ENCODE measurements around the gene RAB1A. TPM values are rescaled to one million over a fixed set of nuclear protein-coding genes. Genes with fewer than 3 reads are reported as not detected.
"Not testable (repeated sequence)": the region's sequence is repeated elsewhere in the genome, so short reads cannot be mapped to it uniquely, and the experiment has no call there.

RAB1A gene
- total RNA-seq, 4 donors from 2014 or later: 67.7 to 89.4 (median 79.5) TPM

GRCh38 chr2:65134158-65134557, 4.3 kb upstream of the RAB1A start:
- Histone ChIP-seq H3K36me3 (no peaks in the 10 kb centered on the region), H3K27ac (no peak overlapping the region), H3K4me3 (no peak overlapping the region), H3K4me1 (peaks cover 0 to 3% (median 0%) of the 10 kb centered on the region in 3 donors), H3K27me3 (no peaks in the 10 kb centered on the region), H3K9me3 (no peaks in the 10 kb centered on the region)
- WGBS, 2 donors (ENCODE audit: low coverage in 1 of 2): 87 to 88% methylated on average over 3 to 7 of the region's 7 CpGs
- ATAC-seq: no peak
- TF ChIP-seq POLR2AphosphoS5 (IDR thresholded peaks at IDR 0.05) (no peak), POLR2A (IDR thresholded peaks at IDR 0.05) (no peak), EP300 (IDR thresholded peaks at IDR 0.05) (no peak)
- TF ChIP-seq, protein P1, sequence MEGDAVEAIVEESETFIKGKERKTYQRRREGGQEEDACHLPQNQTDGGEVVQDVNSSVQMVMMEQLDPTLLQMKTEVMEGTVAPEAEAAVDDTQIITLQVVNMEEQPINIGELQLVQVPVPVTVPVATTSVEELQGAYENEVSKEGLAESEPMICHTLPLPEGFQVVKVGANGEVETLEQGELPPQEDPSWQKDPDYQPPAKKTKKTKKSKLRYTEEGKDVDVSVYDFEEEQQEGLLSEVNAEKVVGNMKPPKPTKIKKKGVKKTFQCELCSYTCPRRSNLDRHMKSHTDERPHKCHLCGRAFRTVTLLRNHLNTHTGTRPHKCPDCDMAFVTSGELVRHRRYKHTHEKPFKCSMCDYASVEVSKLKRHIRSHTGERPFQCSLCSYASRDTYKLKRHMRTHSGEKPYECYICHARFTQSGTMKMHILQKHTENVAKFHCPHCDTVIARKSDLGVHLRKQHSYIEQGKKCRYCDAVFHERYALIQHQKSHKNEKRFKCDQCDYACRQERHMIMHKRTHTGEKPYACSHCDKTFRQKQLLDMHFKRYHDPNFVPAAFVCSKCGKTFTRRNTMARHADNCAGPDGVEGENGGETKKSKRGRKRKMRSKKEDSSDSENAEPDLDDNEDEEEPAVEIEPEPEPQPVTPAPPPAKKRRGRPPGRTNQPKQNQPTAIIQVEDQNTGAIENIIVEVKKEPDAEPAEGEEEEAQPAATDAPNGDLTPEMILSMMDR (IDR thresholded peaks at IDR 0.05): no peak

DNA sequence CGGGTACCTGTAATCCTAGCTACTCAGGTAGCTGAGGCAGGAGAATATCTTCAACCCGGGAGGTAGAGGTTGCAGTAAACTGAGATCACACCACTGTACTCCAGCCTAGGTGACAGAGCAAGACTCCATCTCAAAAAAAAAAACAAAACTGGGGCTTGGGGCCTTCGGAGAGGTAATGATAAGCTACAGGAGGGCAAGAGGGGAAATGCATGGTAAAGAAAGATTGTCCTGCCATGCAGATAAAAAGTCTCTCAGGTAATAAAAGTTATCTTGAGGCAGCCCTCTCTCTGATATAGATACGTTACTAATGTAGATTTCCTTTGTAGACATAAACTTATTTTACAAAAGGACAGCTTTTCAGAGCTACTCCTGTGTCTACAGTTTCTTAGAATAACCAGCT, 3.7 kb upstream of the RAB1A start:
- ATAC-seq: no peak
- Histone ChIP-seq H3K36me3 (no peaks in the 10 kb centered on the region), H3K4me3 (no peak overlapping the region), H3K27me3 (no peaks in the 10 kb centered on the region), H3K4me1 (peaks cover 0 to 7% (median 0%) of the 10 kb centered on the region in 3 donors), H3K27ac (no peak overlapping the region), H3K9me3 (no peaks in the 10 kb centered on the region)
- TF ChIP-seq, protein P1 (IDR thresholded peaks at IDR 0.05): no peak
- TF ChIP-seq POLR2AphosphoS5 (IDR thresholded peaks at IDR 0.05) (no peak), POLR2A (IDR thresholded peaks at IDR 0.05) (no peak), EP300 (IDR thresholded peaks at IDR 0.05) (no peak)
- WGBS, 2 donors (ENCODE audit: low coverage in 1 of 2): 67 to 71% methylated on average over 4 of the region's 4 CpGs

DNA sequence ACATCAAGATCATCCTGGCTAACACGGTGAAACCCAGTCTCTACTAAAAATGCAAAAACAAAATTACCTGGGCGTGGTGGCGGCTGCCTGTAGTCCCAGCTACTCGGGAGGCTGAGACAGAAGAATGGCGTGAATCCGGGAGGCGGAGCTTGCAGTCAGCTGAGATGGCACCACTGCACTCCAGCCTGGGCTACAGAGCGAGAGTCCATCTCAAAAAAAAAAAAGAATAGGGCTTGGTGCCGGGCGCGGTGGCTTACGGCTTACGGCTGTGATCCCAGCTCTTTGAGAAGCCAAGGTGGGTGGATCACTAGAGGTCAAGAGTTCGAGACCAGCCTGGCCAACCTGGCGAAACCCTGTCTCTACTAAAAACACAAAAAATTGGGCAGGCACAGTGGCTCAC, 3.0 kb upstream of the RAB1A start:
- H3K27me3 ChIP-seq: not testable (repeated sequence)
- 88% methylated on average over 8 of the region's 15 CpGs; no CpG with 5 or more reads in 1 of the 2 donors for WGBS, 2 donors (ENCODE audit: low coverage in 1 of 2)

GRCh38 chr2:65130664-65131175, 814 bp upstream of the RAB1A start:
- 6 to 13% methylated on average over 14 to 18 of the region's 19 CpGs for WGBS, 2 donors (ENCODE audit: low coverage in 1 of 2)
- no peaks in the 10 kb centered on the region for H3K9me3 ChIP-seq
- H3K4me1 ChIP-seq: peaks cover 2 to 36% (median 16%) of the 10 kb centered on the region in 3 donors
- H3K36me3 ChIP-seq: no peaks in the 10 kb centered on the region
- peak overlapping the region; percentile 58 to 95 for H3K4me3 ChIP-seq
- no peaks in the 10 kb centered on the region for H3K27me3 ChIP-seq
- H3K27ac ChIP-seq: peak overlapping the region; percentile 80 to 99 (median 98)
- TF ChIP-seq POLR2A (IDR thresholded peaks at IDR 0.05) (no peak), EP300 (IDR thresholded peaks at IDR 0.05) (no peak), POLR2AphosphoS5 (IDR thresholded peaks at IDR 0.05) (no peak)
- TF ChIP-seq, protein P1 (IDR thresholded peaks at IDR 0.05): no peak
- peak; percentile 61 for ATAC-seq

More for the DNA sequence above, 3.0 kb upstream of the RAB1A start:
- H3K9me3 ChIP-seq, H3K36me3 ChIP-seq, ATAC-seq, H3K27ac ChIP-seq, H3K4me3 ChIP-seq: not testable (repeated sequence)
- peaks cover 0 to 14% (median 2%) of the 10 kb centered on the region in 3 donors for H3K4me1 ChIP-seq

DNA sequence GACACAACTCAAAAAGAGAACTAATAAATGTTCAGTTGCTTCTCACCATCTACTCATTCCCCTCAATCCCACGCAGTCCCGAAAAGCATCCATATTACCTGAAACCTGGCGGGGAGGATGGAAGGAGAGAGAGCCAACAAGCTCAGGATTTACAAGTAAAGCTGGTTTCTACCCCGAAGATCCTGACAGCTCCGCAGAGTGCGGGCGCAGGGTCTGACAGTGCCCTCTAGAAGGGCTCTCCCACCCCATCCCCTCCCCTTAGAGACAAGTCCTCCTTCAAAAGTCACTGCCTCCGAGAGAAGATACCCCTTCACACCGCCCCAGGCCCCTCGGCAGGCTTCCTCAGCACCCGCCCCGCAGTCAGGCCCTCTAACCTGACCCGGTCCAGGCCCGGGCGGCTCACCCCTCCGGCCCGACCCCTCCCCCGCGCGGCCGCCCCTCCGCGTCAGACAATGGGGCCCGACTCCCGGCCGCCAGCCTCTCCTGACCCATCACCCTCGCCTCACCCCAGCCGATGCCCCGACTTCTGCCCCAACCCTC, 550 bp downstream of the RAB1A start:
- peaks cover 2 to 50% (median 18%) of the 10 kb centered on the region in 3 donors for H3K4me1 ChIP-seq
- no peak for TF ChIP-seq POLR2AphosphoS5 (IDR thresholded peaks at IDR 0.05)
- TF ChIP-seq, protein P1 (IDR thresholded peaks at IDR 0.05): no peak
- no peak for TF ChIP-seq POLR2A (IDR thresholded peaks at IDR 0.05)
- TF ChIP-seq EP300 (IDR thresholded peaks at IDR 0.05): no peak
- H3K27me3 ChIP-seq: no peaks in the 10 kb centered on the region
- peak; percentile 13 for ATAC-seq
- no peaks in the 10 kb centered on the region for H3K9me3 ChIP-seq
- 0% methylated on average over 2 to 4 of the region's 29 CpGs for WGBS, 2 donors (ENCODE audit: low coverage in 1 of 2)
- peak overlapping the region; percentile 93 to 99 (median 98) for H3K27ac ChIP-seq
- H3K36me3 ChIP-seq: no peaks in the 10 kb centered on the region
- H3K4me3 ChIP-seq: peak overlapping the region; percentile 86 to 95

All from gastroesophageal sphincter (tissue), 4 donors.